Liver (tissue), 9 donors: ENCODE measurements around the gene LRIF1. TPM values are rescaled to one million over a fixed set of nuclear protein-coding genes. Genes with fewer than 3 reads are reported as not detected.
"Not testable (repeated sequence)": the region's sequence is repeated elsewhere in the genome, so short reads cannot be mapped to it uniquely, and the experiment has no call there.

Source experiments
- DNase-seq: peaks from one replicate; pipeline ENCODE4 v3.0.0-alpha.2; 2017; ENCODE audit warnings: low spot score
- H3K27ac ChIP-seq, 2 donors: one replicate each; pipeline ENCODE4 v1.7.0; 2013; ENCODE audit warnings: inconsistent platforms in 2 of 2, low read length in 2 of 2, control low read depth in 1 of 2, low read depth in 1 of 2, mild to moderate bottlenecking in 1 of 2
- H3K27me3 ChIP-seq, 4 donors: one replicate each; pipeline versions ENCODE4 v1.6.1 to v1.7.0; 2013; ENCODE audit warnings: low read length in 3 of 4, inconsistent platforms in 1 of 4, mild to moderate bottlenecking in 1 of 4, moderate library complexity in 1 of 4; ENCODE audit not compliant: control insufficient read depth in 4 of 4, insufficient read depth in 4 of 4
- H3K36me3 ChIP-seq, 4 donors: one replicate each; pipeline versions ENCODE4 v1.6.1 to v1.7.0; 2013; ENCODE audit warnings: low read length in 3 of 4, mild to moderate bottlenecking in 3 of 4, low read depth in 1 of 4, moderate library complexity in 1 of 4; ENCODE audit not compliant: control insufficient read depth in 4 of 4, insufficient read depth in 3 of 4
- H3K4me1 ChIP-seq, 4 donors: one replicate each; pipeline versions ENCODE4 v1.6.1 to v1.7.0; 2013; ENCODE audit warnings: low read length in 3 of 4, mild to moderate bottlenecking in 3 of 4, moderate library complexity in 1 of 4; ENCODE audit not compliant: control insufficient read depth in 4 of 4, insufficient read depth in 4 of 4
- H3K4me3 ChIP-seq, 3 donors: one replicate each; pipeline versions ENCODE4 v1.6.1 to v1.7.0; 2013; ENCODE audit warnings: low read length in 3 of 3, control low read depth in 1 of 3, low read depth in 1 of 3, mild to moderate bottlenecking in 1 of 3
- H3K9ac ChIP-seq, 2 donors: one replicate each; pipeline ENCODE4 v1.7.0; 2013; ENCODE audit warnings: low read length in 2 of 2, mild to moderate bottlenecking in 2 of 2, moderate library complexity in 2 of 2, control low read depth in 1 of 2, low read depth in 1 of 2
- H3K9me3 ChIP-seq, 4 donors: one replicate each; pipeline versions ENCODE4 v1.6.1 to v1.7.0; 2013; ENCODE audit warnings: low read length in 3 of 4; ENCODE audit not compliant: control insufficient read depth in 4 of 4
- CTCF ChIP-seq: fragments of 150-350 bp; IDR thresholded peaks from 2 replicates; pipeline ENCODE4 v1.5.1; 2017; ENCODE audit warnings: improper control_type of control experiment, low read depth, low read length; ENCODE audit not compliant: missing input control
- FOXA1 ChIP-seq: IDR thresholded peaks from 2 replicates; pipeline ENCODE4 v1.6.1; 2016; ENCODE audit warnings: antibody characterized with exemption
- FOXA2 ChIP-seq: IDR thresholded peaks from 2 replicates; pipeline ENCODE4 v1.6.1; 2016; ENCODE audit warnings: antibody characterized with exemption
- HNF4A ChIP-seq, 2 donors: conservative IDR thresholded peaks; 2 replicates each; pipeline ENCODE4 v1.6.1; 2016; ENCODE audit warnings: antibody characterized with exemption in 2 of 2, mild to moderate bottlenecking in 2 of 2
- JUND ChIP-seq, 2 donors: IDR thresholded peaks; 2 replicates each; pipeline ENCODE4 v1.6.1; 2016; ENCODE audit warnings: antibody characterized with exemption in 2 of 2
- NR2F2 ChIP-seq: IDR thresholded peaks from 2 replicates; pipeline ENCODE4 v1.6.1; 2016; ENCODE audit warnings: antibody characterized with exemption
- RAD21 ChIP-seq, 2 donors: IDR thresholded peaks; 2 replicates each; pipeline ENCODE4 v1.6.1; 2016; ENCODE audit warnings: antibody characterized with exemption in 2 of 2, mild to moderate bottlenecking in 2 of 2
- WGBS: extraction: QIAGEN DNeasy Blood & Tissue Kit; methylation state at CpG from one replicate; pipeline ENCODE4 v1.1.7; 2013; 5-methylcytosine and 5-hydroxymethylcytosine counted together
- polyA plus RNA-seq, 2 donors: library from polyadenylated mRNA; stranded (reverse) in 1 of 2; unstranded in 1 of 2; fragments of 200-250 nt in 1 of 2; fragments of >200 nt in 1 of 2; fragmentation: Nextera tagmentation in 1 of 2; extraction: Ambion mirVana in 1 of 2; gene quantifications; one replicate each; pipeline versions ENCODE4 v1.2.1 to v1.2.3, GENCODE V29; 2013 to 2015
- total RNA-seq, 2 donors: library from RNA; depleted of rRNA; stranded (reverse); fragments of >200 nt; gene quantifications; one replicate each; pipeline ENCODE4 v1.2.3, GENCODE V29; 2014
- donor health status: healthy.
- donor health status: healthy.
- donor health status: healthy.
- donor health status: healthy.
- donor health status: healthy.

The LRIF1 gene
- total and polyA plus RNA-seq, 4 donors: 3.9 to 7.1 (median 6.2) TPM

DNA sequence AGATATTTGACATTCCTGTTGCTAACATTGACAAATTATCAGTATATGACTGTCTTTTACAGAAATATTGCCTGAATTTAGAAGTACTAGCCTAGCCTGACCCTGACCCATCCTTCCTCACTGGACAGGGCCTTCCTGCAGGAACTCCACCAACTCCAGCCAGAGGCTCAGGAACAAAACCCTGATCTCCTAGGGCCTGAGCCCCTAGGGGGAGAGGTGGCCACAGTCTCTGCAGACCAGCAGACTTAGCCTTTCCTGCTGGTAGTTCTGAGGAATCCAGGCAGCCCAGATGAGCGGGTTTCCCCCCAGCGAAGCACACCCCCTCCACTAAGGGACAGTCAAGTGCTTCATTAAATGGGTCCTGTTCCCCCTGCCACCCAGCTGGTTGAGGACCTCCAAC is 44.3 kb upstream of the LRIF1 start:
- DNase-seq: no peak
- H3K4me3 ChIP-seq: no peak overlapping the region
- TF ChIP-seq FOXA1 (no peak), NR2F2 (no peak), FOXA2 (no peak), HNF4A (conservative IDR thresholded peaks at IDR 0.05) (no peak), JUND (IDR thresholded peaks at IDR 0.05) (no peak)
- H3K9me3 ChIP-seq: peaks cover 0 to 15% (median 3%) of the 10 kb centered on the region in 4 donors
- 77% methylated on average over 2 of the region's 2 CpGs for WGBS
- H3K36me3 ChIP-seq: no peaks in the 10 kb centered on the region
- no peak overlapping the region for H3K27ac ChIP-seq
- H3K27me3 ChIP-seq: no peaks in the 10 kb centered on the region
- H3K4me1 ChIP-seq: no peaks in the 10 kb centered on the region
- no peak overlapping the region for H3K9ac ChIP-seq

GRCh38 chr1:111006556-111006955 is 42.8 kb upstream of the LRIF1 start:
- TF ChIP-seq NR2F2: no peak
- no peak for TF ChIP-seq JUND (IDR thresholded peaks at IDR 0.05)
- H3K27me3 ChIP-seq: no peaks in the 10 kb centered on the region
- H3K27ac ChIP-seq: no peak overlapping the region
- H3K9ac ChIP-seq: no peak overlapping the region
- H3K4me3 ChIP-seq: no peak overlapping the region
- 81% methylated on average over 1 of the region's 1 CpG for WGBS
- H3K9me3 ChIP-seq: peaks cover 0 to 15% (median 3%) of the 10 kb centered on the region in 4 donors
- no peak for DNase-seq
- no peaks in the 10 kb centered on the region for H3K4me1 ChIP-seq
- H3K36me3 ChIP-seq: no peaks in the 10 kb centered on the region

GRCh38 chr1:110999607-111000006 is 35.9 kb upstream of the LRIF1 start:
- H3K4me3 ChIP-seq, H3K36me3 ChIP-seq: not testable (repeated sequence)

DNA sequence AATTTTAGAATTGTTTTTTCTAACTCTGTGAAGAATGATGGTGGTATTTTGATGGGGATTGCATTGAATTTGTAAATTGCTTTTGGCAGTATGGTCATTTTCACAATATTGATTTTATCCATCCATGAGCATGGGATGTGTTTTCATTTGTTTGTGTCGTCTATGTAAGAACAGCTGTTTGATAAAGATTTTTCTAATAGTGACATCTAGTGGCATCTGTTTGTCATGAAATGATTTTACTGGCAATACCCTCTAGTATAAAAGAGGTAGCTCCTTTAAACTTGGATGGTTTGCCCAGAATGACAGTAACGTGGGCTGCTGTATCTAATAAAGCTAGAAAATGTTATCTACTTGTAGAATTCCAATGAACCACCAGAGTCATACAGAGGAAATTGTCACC is 28.6 kb upstream of the LRIF1 start:
- not testable (repeated sequence) for H3K9me3 ChIP-seq, H3K9ac ChIP-seq, H3K27me3 ChIP-seq, H3K27ac ChIP-seq, H3K36me3 ChIP-seq, H3K4me3 ChIP-seq, H3K4me1 ChIP-seq, DNase-seq
- 8% methylated on average over 2 of the region's 2 CpGs for WGBS
- peak; percentile 15 for TF ChIP-seq CTCF
- peak; percentile 40 to 60 for TF ChIP-seq RAD21 (IDR thresholded peaks at IDR 0.05)

More at GRCh38 chr1:110999607-111000006, 35.9 kb upstream of the LRIF1 start:
- not testable (repeated sequence) for H3K4me1 ChIP-seq, H3K9ac ChIP-seq, H3K9me3 ChIP-seq, H3K27me3 ChIP-seq, DNase-seq, H3K27ac ChIP-seq

- not testable (repeated sequence) for H3K9ac ChIP-seq, H3K4me1 ChIP-seq, H3K9me3 ChIP-seq, H3K27me3 ChIP-seq, H3K4me3 ChIP-seq, H3K27ac ChIP-seq, DNase-seq, H3K36me3 ChIP-seq
- WGBS: 77% methylated on average over 1 of the region's 1 CpG
Observed at GRCh38 chr1:110991295-110991694, 27.6 kb upstream of the LRIF1 start.
